PC-3 (cell line): Measurements from ENCODE around the gene ABCC2. TPM values are rescaled to one million over a fixed set of nuclear protein-coding genes. Genes with fewer than 3 reads are reported as not detected.
"Not testable (repeated sequence)": the region's sequence is repeated elsewhere in the genome, so short reads cannot be mapped to it uniquely, and the experiment has no call there.

ENCODE experiments used
- ATAC-seq: fragments of 200-7000 bp; cut with Tn5 transposase; 2 replicates; pipeline ENCODE4 v1.9.1; 2020; ENCODE audit warnings: mild to moderate bottlenecking, moderate library complexity
- BruUV-seq: library from RNA; stranded (reverse); fragments of 400-500 nt; replicated peaks from 2 replicates; lab custom pipeline; 2021; lab: Mats Ljungman, UMichigan
- CTCF ChIA-PET: fragments of 300-600 bp; sonication (Branson Sonifier 250); formaldehyde crosslinking; loops from one replicate; lab custom pipeline; 2022; ENCODE audit warnings: antibody characterized with exemption; lab: Charles Lee
- POLR2A ChIA-PET: fragments of 300-600 bp; sonication (Branson Sonifier 250); formaldehyde crosslinking; loops from one replicate; lab custom pipeline; 2022; ENCODE audit warnings: antibody characterized with exemption; ENCODE audit not compliant: unreplicated experiment; lab: Charles Lee
- DNase-seq: peaks from one replicate; pipeline ENCODE4 v3.0.0-alpha.2; 2015
- H2AFZ ChIP-seq: fragments of 300-600 bp; sonication (generic); 2 replicates; pipeline ENCODE4 v1.6.0; 2016; ENCODE audit warnings: antibody characterized with exemption, low read length
- H3F3A ChIP-seq: fragments of 300-600 bp; sonication (generic); one replicate; pipeline ENCODE4 v1.6.0; 2017; ENCODE audit warnings: antibody characterized with exemption, low read length, control low read depth, mild to moderate bottlenecking; ENCODE audit not compliant: unreplicated experiment
- H3K27ac ChIP-seq: fragments of 300-600 bp; sonication (generic); 2 replicates; pipeline ENCODE4 v1.5.1; 2016; ENCODE audit warnings: mild to moderate bottlenecking, low read length
- H3K27me3 ChIP-seq: fragments of 300-600 bp; sonication (generic); 2 replicates; pipeline ENCODE4 v1.6.1; 2016; ENCODE audit warnings: low read length, mixed read lengths
- H3K36me3 ChIP-seq: fragments of 300-600 bp; sonication (generic); 2 replicates; pipeline ENCODE4 v1.6.1; 2016; ENCODE audit warnings: low read depth, mixed run types, low read length, mixed read lengths
- H3K4me1 ChIP-seq: fragments of 300-600 bp; sonication (generic); 2 replicates; pipeline ENCODE4 v1.5.1; 2016; ENCODE audit warnings: low read length; ENCODE audit not compliant: insufficient read depth
- H3K4me2 ChIP-seq: fragments of 300-600 bp; sonication (generic); 2 replicates; pipeline ENCODE4 v1.6.0; 2016; ENCODE audit warnings: low read length
- H3K4me3 ChIP-seq: fragments of 300-600 bp; sonication (generic); 2 replicates; pipeline ENCODE4 v1.5.1; 2016; ENCODE audit warnings: mild to moderate bottlenecking, low read length, mixed read lengths
- H3K79me2 ChIP-seq: fragments of 300-600 bp; sonication (generic); 2 replicates; pipeline ENCODE4 v1.6.1; 2017; ENCODE audit warnings: low read length, mixed read lengths
- H3K9ac ChIP-seq: fragments of 300-600 bp; sonication (generic); 2 replicates; pipeline ENCODE4 v1.6.0; 2016; ENCODE audit warnings: mild to moderate bottlenecking, low read length
- H3K9me2 ChIP-seq: fragments of 300-600 bp; sonication (generic); replicated peaks from 2 replicates; pipeline ENCODE4 v1.6.1; 2016; ENCODE audit warnings: mixed run types, low read length, mixed read lengths
- H3K9me3 ChIP-seq: fragments of 300-600 bp; sonication (generic); 2 replicates; pipeline ENCODE4 v1.6.1; 2016; ENCODE audit warnings: low read length, mixed read lengths
- H4K20me1 ChIP-seq: fragments of 300-600 bp; sonication (generic); 2 replicates; pipeline ENCODE4 v1.6.1; 2016; ENCODE audit warnings: low read length, mixed read lengths
- EZH2 ChIP-seq: fragments of 300-600 bp; sonication (generic); IDR thresholded peaks from one replicate; pipeline ENCODE4 v1.6.1; 2017; ENCODE audit warnings: antibody characterized with exemption, mild to moderate bottlenecking, low read length; ENCODE audit not compliant: unreplicated experiment
- EZH2phosphoT487 ChIP-seq: fragments of 300-600 bp; sonication (generic); IDR thresholded peaks from 2 replicates; pipeline ENCODE4 v1.6.1; 2018; ENCODE audit warnings: mild to moderate bottlenecking, antibody characterized with exemption, low read length, borderline replicate concordance
- intact Hi-C: fragments of 100-400 bp; cut with micrococcal nuclease; formaldehyde crosslinking; loops from 2 replicates; pipeline ENCODE4 v1.9.0; 2023
- total RNA-seq: library from RNA; depleted of rRNA; stranded (reverse); fragments of >200 nt; gene quantifications from 2 replicates; pipeline ENCODE4 v1.2.3, GENCODE V29; 2014
- TF ChIP-seq, protein P1 (sequence below): fragments of 300-600 bp; sonication (generic); conservative IDR thresholded peaks from 2 replicates; pipeline ENCODE4 v1.5.1; 2017; ENCODE audit warnings: antibody characterized with exemption, low read depth, mild to moderate bottlenecking, low read length

Gene ABCC2
- total RNA-seq, 1 experiment from 2014 or later, result 2.4 TPM

DNA sequence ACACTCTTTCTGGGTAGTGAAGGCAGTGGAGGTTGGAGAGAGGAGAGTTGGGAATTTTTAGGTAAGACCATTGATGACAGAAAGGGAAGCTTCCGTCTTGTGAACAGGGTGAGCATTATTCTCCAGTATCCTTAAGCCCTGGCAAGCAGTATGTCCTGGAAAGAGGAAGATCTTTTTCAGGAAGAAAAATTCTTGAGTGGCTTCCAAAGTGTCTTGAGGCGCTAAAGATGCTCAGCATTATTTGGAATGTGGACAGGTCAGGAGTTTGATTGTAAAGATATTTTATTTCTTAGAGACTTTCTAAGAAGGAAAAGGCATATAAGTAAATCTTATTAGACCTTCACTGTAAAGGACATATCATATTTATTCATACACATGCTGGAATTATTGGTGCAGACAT lies 54.3 kb downstream of the ABCC2 start:
- no peak overlapping the region for H3K4me2 ChIP-seq

DNA sequence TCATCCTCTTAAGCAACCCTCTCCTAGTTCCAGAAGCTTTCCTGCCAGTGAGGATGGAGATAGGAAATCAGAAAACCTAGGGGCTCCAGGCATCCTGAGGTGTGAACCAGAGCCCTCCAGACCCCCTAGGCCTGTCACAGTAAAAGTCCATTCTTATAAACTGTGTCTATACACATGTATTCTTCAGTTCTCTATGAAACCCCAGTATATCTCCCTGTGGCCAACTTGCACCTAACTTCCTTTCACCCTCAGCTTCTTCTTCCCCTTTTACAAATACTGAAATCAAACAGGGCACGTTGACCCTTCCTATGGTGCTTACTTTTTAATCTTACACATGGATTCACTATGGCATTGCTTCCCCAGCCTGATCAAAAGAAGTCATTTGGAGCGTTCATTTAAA lies 58.4 kb downstream of the ABCC2 start:
- BruUV-seq, H3K4me3 ChIP-seq, H3K4me1 ChIP-seq, DNase-seq, H3K9ac ChIP-seq, H3K9me3 ChIP-seq, intact Hi-C loops, H3K36me3 ChIP-seq, H3K27me3 ChIP-seq, H2AFZ ChIP-seq, H3K9me2 ChIP-seq, H3K27ac ChIP-seq, H3K4me2 ChIP-seq, ATAC-seq, CTCF ChIA-PET, H3K79me2 ChIP-seq, H4K20me1 ChIP-seq, H3F3A ChIP-seq, POLR2A ChIA-PET: not testable (repeated sequence)

More for the DNA sequence above, 54.3 kb downstream of the ABCC2 start:
- no peak overlapping the region for H3K4me3 ChIP-seq
- TF ChIP-seq EZH2phosphoT487 (no peak), EZH2 (no peak)
- TF ChIP-seq, protein P1, sequence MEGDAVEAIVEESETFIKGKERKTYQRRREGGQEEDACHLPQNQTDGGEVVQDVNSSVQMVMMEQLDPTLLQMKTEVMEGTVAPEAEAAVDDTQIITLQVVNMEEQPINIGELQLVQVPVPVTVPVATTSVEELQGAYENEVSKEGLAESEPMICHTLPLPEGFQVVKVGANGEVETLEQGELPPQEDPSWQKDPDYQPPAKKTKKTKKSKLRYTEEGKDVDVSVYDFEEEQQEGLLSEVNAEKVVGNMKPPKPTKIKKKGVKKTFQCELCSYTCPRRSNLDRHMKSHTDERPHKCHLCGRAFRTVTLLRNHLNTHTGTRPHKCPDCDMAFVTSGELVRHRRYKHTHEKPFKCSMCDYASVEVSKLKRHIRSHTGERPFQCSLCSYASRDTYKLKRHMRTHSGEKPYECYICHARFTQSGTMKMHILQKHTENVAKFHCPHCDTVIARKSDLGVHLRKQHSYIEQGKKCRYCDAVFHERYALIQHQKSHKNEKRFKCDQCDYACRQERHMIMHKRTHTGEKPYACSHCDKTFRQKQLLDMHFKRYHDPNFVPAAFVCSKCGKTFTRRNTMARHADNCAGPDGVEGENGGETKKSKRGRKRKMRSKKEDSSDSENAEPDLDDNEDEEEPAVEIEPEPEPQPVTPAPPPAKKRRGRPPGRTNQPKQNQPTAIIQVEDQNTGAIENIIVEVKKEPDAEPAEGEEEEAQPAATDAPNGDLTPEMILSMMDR, result no peak
- no peaks in the 10 kb centered on the region for H3K27me3 ChIP-seq
- intact Hi-C loops, result no loop called here
- no peaks in the 10 kb centered on the region for H4K20me1 ChIP-seq
- no peak for DNase-seq
- H3K27ac ChIP-seq, result no peak overlapping the region
- no peaks in the 10 kb centered on the region for H3K9me3 ChIP-seq
- ChIA-PET POLR2A (no interaction called here), CTCF (no interaction called here)
- H2AFZ ChIP-seq, result no peak overlapping the region
- ATAC-seq, result no peak
- H3K79me2 ChIP-seq, result no peaks in the 10 kb centered on the region
- no peaks in the 10 kb centered on the region for H3K9me2 ChIP-seq
- H3K36me3 ChIP-seq, result no peaks in the 10 kb centered on the region
- BruUV-seq, result no TSS peak
- H3F3A ChIP-seq, result no peaks in the 10 kb centered on the region
- H3K4me1 ChIP-seq, result peaks cover 14% of the 10 kb centered on the region
- no peak overlapping the region for H3K9ac ChIP-seq

DNA sequence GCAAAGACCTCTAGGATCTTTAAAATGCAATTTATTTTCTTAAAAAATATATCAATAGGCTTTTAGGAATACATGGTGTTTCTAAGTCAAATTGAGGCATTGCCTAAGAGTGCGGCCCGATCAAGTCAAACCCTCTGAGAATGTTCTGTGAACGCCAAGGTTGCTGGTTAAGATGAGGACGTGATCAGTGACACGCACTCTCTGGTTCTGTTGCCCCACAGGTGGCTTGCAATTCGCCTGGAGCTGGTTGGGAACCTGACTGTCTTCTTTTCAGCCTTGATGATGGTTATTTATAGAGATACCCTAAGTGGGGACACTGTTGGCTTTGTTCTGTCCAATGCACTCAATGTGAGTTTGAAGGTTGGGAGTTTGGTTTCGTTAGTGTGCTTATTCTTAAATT lies 59.3 kb downstream of the ABCC2 start:
- Histone ChIP-seq H3K27me3 (no peaks in the 10 kb centered on the region), H3K4me3 (no peak overlapping the region), H3K9ac (no peak overlapping the region), H3K27ac (no peak overlapping the region), H4K20me1 (no peaks in the 10 kb centered on the region), H3F3A (no peaks in the 10 kb centered on the region), H3K9me2 (no peaks in the 10 kb centered on the region), H3K36me3 (no peaks in the 10 kb centered on the region; the same call in 1 of the 2 replicates), H3K4me2 (no peak overlapping the region), H3K9me3 (no peaks in the 10 kb centered on the region), H3K4me1 (peaks cover 3% of the 10 kb centered on the region; the same call in 1 of the 2 replicates), H3K79me2 (no peaks in the 10 kb centered on the region), H2AFZ (no peak overlapping the region)
- intact Hi-C loops, result no loop called here
- ChIA-PET POLR2A (no interaction called here), CTCF (no interaction called here)
- TF ChIP-seq, protein P1, result no peak
- no peak for TF ChIP-seq EZH2
- TF ChIP-seq EZH2phosphoT487, result no peak
- no peak for ATAC-seq
- no TSS peak for BruUV-seq
- DNase-seq, result no peak
